C4-2B (cell line): ENCODE measurements around the gene ETS1.

Experiments used
- CTCF ChIP-seq: fragments of 450-650 bp; conservative IDR thresholded peaks from 2 replicates; pipeline ENCODE4 v1.5.1; 2017; ENCODE audit warnings: mild to moderate bottlenecking
- ZFX ChIP-seq: fragments of 450-650 bp; IDR thresholded peaks from 2 replicates; pipeline ENCODE4 v1.6.1; 2017

DNA sequence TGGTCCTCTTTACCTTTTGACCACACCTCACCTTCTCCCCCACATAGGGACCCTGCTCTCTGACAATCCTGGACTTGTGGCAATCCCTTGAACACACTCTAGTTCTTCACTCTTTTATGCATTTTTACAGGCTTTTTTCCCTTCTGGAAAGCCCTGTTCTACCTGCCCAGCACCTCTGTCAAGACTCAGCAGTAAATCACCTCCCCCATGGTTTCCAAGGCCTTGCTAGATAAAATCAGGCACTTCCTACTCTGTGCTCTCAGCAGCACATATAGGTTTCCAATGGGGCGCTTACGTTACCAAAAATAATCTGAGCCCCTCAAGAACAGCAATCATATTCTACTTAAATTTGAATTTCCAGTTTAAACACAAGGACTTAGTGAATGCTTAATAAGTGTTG, 53.9 kb downstream of the ETS1 start:
- no peak for TF ChIP-seq CTCF
- TF ChIP-seq ZFX: no peak
